ENCODE measurements around the gene TNFAIP8. TPM values are rescaled to one million over a fixed set of nuclear protein-coding genes. Genes with fewer than 3 reads are reported as not detected.

Gene TNFAIP8
- total RNA-seq, 1 experiment from 2014 or later, result 7.3 TPM

- no peak overlapping the region for H3K4me3 Mint-ChIP-seq
- H2BK15ac ChIP-seq (ENCODE audit: low read depth, low read length), result no peak overlapping the region
- H2BK12ac ChIP-seq (ENCODE audit: insufficient read length, low read depth, low read length), result no peak overlapping the region
- H4K5ac ChIP-seq (ENCODE audit: insufficient read length, low read depth, low read length), result no peak overlapping the region
- no peak overlapping the region for H2BK5ac ChIP-seq (ENCODE audit: insufficient read length, low read length)
- peaks cover 2% of the 10 kb centered on the region; the same call in 1 of the 2 replicates for H3K27me3 Mint-ChIP-seq (ENCODE audit: low read depth)
- no peak overlapping the region for H2AFZ ChIP-seq (ENCODE audit: low read length)
- DNase-seq, result no peak
- no peaks in the 10 kb centered on the region for H3K27me3 ChIP-seq (ENCODE audit: insufficient read depth, low read length)
- H3K36me3 Mint-ChIP-seq (ENCODE audit: insufficient read depth in 1 of 3, low read depth in 3 of 3), result peaks cover 2 to 7% (median 4%) of the 10 kb centered on the region in 3 experiments; a peak in 3 of 7 replicates
- no peaks in the 10 kb centered on the region for H4K20me1 ChIP-seq (ENCODE audit: control insufficient read depth, insufficient read depth, insufficient read length)
- no peaks in the 10 kb centered on the region for H3K79me1 ChIP-seq (ENCODE audit: insufficient read depth, low read depth, low read length, poor library complexity, severe bottlenecking)
- H3K27ac Mint-ChIP-seq, result no peak overlapping the region
- no peaks in the 10 kb centered on the region for H3K79me2 ChIP-seq (ENCODE audit: insufficient read depth, low read length)
- no peak overlapping the region for H4K8ac ChIP-seq (replicated peaks; ENCODE audit: insufficient read length, low read depth, low read length)
- no peaks in the 10 kb centered on the region for H3K23me2 ChIP-seq (ENCODE audit: insufficient read length, low read depth, low read length, poor library complexity, severe bottlenecking)
- H3K14ac ChIP-seq (ENCODE audit: insufficient read depth, low read length), result no peak overlapping the region
- no peak overlapping the region for H3K23ac ChIP-seq (ENCODE audit: insufficient read length, low read depth, low read length)
- no peak overlapping the region for H3K4me2 ChIP-seq (ENCODE audit: insufficient read depth, insufficient read length, low read length)
- no peak overlapping the region for H2BK120ac ChIP-seq (ENCODE audit: low read depth, low read length, poor library complexity, severe bottlenecking)
- no peak overlapping the region for H2AK5ac ChIP-seq (ENCODE audit: insufficient read length, low read length)
- H3K4ac ChIP-seq (ENCODE audit: low read depth, low read length), result no peak overlapping the region
- no peaks in the 10 kb centered on the region; a peak in 1 of 5 replicates for H3K9me3 Mint-ChIP-seq
- TF ChIP-seq CTCF (conservative IDR thresholded peaks at IDR 0.05), result no peak
- no peak overlapping the region for H3K9ac ChIP-seq (ENCODE audit: extremely low read depth, insufficient read length, low read length)
- no peak overlapping the region for H3T11ph ChIP-seq (ENCODE audit: low read length)
- no peak overlapping the region for H4K91ac ChIP-seq (ENCODE audit: insufficient read length, low read depth, low read length)
- no peak overlapping the region for H3K56ac ChIP-seq (ENCODE audit: insufficient read length, low read depth, low read length)
- H3K18ac ChIP-seq (ENCODE audit: insufficient read length, low read depth, low read length), result no peak overlapping the region
- no peak overlapping the region for H2BK20ac ChIP-seq (ENCODE audit: low read depth, low read length, poor library complexity, severe bottlenecking)
- H3K4me1 Mint-ChIP-seq, result peaks cover 45% of the 10 kb centered on the region in 2 experiments
- WGBS (ENCODE audit: extremely low coverage, insufficient read length, low lambda C conversion rate), result no CpG with 5 or more reads among the region's 2 CpGs
- peaks cover 7% of the 10 kb centered on the region; the same call in 1 of the 2 replicates for H3K4me1 ChIP-seq (ENCODE audit: insufficient read depth, low read length)
- no peaks in the 10 kb centered on the region for H3K9me3 ChIP-seq (ENCODE audit: control insufficient read depth, low read depth, low read length)
- H3K27ac ChIP-seq (ENCODE audit: insufficient read length, low read depth, low read length), result no peak overlapping the region
Measured at GRCh38 chr5:119363271-119363670, 7.5 kb downstream of the TNFAIP8 start.

Measured in H9 (cell line).